Measurements from ENCODE around the gene NEGR1.

DNA sequence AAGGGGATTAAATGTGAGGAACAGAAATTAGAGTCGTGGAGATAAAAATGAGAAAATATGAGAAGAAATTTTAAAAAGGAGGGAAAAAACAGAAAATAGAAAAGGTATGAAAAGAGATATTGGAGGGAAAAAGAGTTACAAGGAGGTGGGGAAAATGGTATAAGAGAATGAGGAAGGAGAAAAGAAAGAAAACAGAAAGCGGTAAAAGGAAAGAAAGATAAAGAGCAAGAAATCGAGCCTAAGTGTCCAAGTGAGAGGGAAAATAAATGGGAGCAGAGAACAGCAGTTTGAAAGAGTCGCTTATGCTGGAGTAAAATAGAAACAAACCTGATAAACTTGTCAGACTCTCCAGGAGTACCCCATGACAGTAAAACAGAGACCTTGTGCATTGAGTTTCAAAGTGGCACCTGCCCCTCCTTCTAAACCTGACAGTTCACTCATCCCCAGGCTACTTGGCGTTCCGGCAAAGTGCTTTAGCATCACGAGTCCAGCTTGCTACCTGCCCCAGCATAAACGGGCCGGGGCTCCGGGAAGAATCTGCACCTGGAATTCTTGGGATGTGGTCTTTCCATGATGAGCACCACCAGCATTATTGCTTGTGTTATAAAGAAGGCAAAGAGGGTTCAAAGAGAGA is 585 bp downstream of the NEGR1 start:
- TF ChIP-seq, protein P1, sequence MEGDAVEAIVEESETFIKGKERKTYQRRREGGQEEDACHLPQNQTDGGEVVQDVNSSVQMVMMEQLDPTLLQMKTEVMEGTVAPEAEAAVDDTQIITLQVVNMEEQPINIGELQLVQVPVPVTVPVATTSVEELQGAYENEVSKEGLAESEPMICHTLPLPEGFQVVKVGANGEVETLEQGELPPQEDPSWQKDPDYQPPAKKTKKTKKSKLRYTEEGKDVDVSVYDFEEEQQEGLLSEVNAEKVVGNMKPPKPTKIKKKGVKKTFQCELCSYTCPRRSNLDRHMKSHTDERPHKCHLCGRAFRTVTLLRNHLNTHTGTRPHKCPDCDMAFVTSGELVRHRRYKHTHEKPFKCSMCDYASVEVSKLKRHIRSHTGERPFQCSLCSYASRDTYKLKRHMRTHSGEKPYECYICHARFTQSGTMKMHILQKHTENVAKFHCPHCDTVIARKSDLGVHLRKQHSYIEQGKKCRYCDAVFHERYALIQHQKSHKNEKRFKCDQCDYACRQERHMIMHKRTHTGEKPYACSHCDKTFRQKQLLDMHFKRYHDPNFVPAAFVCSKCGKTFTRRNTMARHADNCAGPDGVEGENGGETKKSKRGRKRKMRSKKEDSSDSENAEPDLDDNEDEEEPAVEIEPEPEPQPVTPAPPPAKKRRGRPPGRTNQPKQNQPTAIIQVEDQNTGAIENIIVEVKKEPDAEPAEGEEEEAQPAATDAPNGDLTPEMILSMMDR (IDR thresholded peaks at IDR 0.05): no peak
- no peak for TF ChIP-seq POLR2AphosphoS5 (IDR thresholded peaks at IDR 0.05)
- no peak for TF ChIP-seq POLR2A (IDR thresholded peaks at IDR 0.05)
- TF ChIP-seq EP300 (IDR thresholded peaks at IDR 0.05): no peak
